Esophagus squamous epithelium (tissue), 5 donors: ENCODE results near the gene THEM5. TPM values are rescaled to one million over a fixed set of nuclear protein-coding genes. Genes with fewer than 3 reads are reported as not detected.

Experiments
- DNase-seq: peaks from one replicate; lab custom pipeline; 2025; lab: John Stamatoyannopoulos, UW
- H3K27ac ChIP-seq, 4 donors: fragments of 200-600 bp; sonication (generic); one replicate each; pipeline ENCODE4 v1.5.1; 2016 to 2019; ENCODE audit warnings: mild to moderate bottlenecking in 1 of 4
- H3K27me3 ChIP-seq, 4 donors: fragments of 200-600 bp; sonication (generic); 1 replicate in 3 of 4; 2 replicates in 1 of 4; pipeline versions ENCODE4 v1.5.1 to v1.6.0; 2017 to 2021; ENCODE audit warnings: antibody characterized with exemption in 1 of 4
- H3K36me3 ChIP-seq, 3 donors: fragments of 200-600 bp; sonication (generic); one replicate each; pipeline ENCODE4 v1.5.1; 2016 to 2019
- H3K4me1 ChIP-seq, 3 donors: fragments of 200-600 bp; sonication (generic); one replicate each; pipeline ENCODE4 v1.5.1; 2017 to 2019
- H3K4me3 ChIP-seq, 4 donors: fragments of 200-600 bp; sonication (generic); 1 replicate in 3 of 4; 2 replicates in 1 of 4; pipeline ENCODE4 v1.5.1; 2016 to 2019; ENCODE audit warnings: mild to moderate bottlenecking in 2 of 4, moderate library complexity in 1 of 4
- H3K9me3 ChIP-seq, 3 donors: fragments of 200-600 bp; sonication (generic); one replicate each; pipeline ENCODE4 v1.5.1; 2016 to 2019
- CTCF ChIP-seq, 6 experiments: fragments of 450-650 bp in 4 of 6; fragments of 200-600 bp in 2 of 6; sonication (generic) in 2 of 6; IDR thresholded peaks; one replicate each; pipeline ENCODE4 v1.5.1; 2016 to 2019; ENCODE audit warnings: antibody characterized with exemption in 6 of 6, mild to moderate bottlenecking in 4 of 6, moderate library complexity in 4 of 6
- POLR2A ChIP-seq, 4 donors: fragments of 450-650 bp; IDR thresholded peaks; one replicate each; pipeline ENCODE4 v1.6.1; 2017; ENCODE audit warnings: antibody characterized with exemption in 4 of 4, mild to moderate bottlenecking in 4 of 4, moderate library complexity in 3 of 4
- WGBS, 2 donors: methylation state at CpG; one replicate each; pipeline ENCODE4 v1.1.5; 2018; 5-methylcytosine and 5-hydroxymethylcytosine counted together
- intact Hi-C: fragments of 100-400 bp; cut with DNase I; formaldehyde crosslinking; loops from one replicate; pipeline ENCODE4 v1.15.0; 2022
- total RNA-seq, 4 donors: library from RNA; depleted of rRNA; stranded (reverse); fragments of >200 nt; gene quantifications; one replicate each; pipeline ENCODE4 v1.1.0, GENCODE V29; 2016
- donor health status: DM: yes; HTN: yes; CAD: no.

THEM5 gene
- total RNA-seq, 4 donors from 2014 or later = 0.76 to 1.7 TPM; not detected in 2

- no peaks in the 10 kb centered on the region for H3K4me1 ChIP-seq
- peaks cover 0 to 4% (median 0%) of the 10 kb centered on the region in 3 donors for H3K36me3 ChIP-seq
- H3K27me3 ChIP-seq = peaks cover 0 to 69% (median 0%) of the 10 kb centered on the region in 4 donors
- no peak overlapping the region for H3K27ac ChIP-seq
- 100% methylated on average over 1 of the region's 5 CpGs for WGBS, 2 donors
- intact Hi-C loops = no loop called here
- DNase-seq = no peak
- no peaks in the 10 kb centered on the region for H3K9me3 ChIP-seq
- no peak for TF ChIP-seq POLR2A (IDR thresholded peaks at IDR 0.05)
- TF ChIP-seq CTCF (IDR thresholded peaks at IDR 0.05) = no peak
- H3K4me3 ChIP-seq = no peak overlapping the region
These were observed 51.1 kb downstream of the THEM5 start for GRCh38 chr1:151802372-151802771.

GRCh38 chr1:151801846-151802245, 51.7 kb downstream of the THEM5 start:
- Histone ChIP-seq H3K27ac (no peak overlapping the region), H3K4me1 (no peaks in the 10 kb centered on the region), H3K27me3 (peaks cover 0 to 69% (median 0%) of the 10 kb centered on the region in 4 donors), H3K36me3 (no peaks in the 10 kb centered on the region), H3K9me3 (no peaks in the 10 kb centered on the region), H3K4me3 (no peak overlapping the region)
- WGBS, 2 donors = no CpG with 5 or more reads among the region's 7 CpGs
- intact Hi-C loops = no loop called here
- no peak for TF ChIP-seq POLR2A (IDR thresholded peaks at IDR 0.05)
- no peak for TF ChIP-seq CTCF (IDR thresholded peaks at IDR 0.05)
- no peak for DNase-seq

- H3K27ac ChIP-seq = no peak overlapping the region
These were observed 52.1 kb downstream of the THEM5 start for GRCh38 chr1:151801310-151801820.

GRCh38 chr1:151800830-151801229, 52.7 kb downstream of the THEM5 start:
- Histone ChIP-seq H3K27me3 (peaks cover 0 to 69% (median 0%) of the 10 kb centered on the region in 4 donors), H3K27ac (no peak overlapping the region), H3K4me3 (no peak overlapping the region), H3K9me3 (no peaks in the 10 kb centered on the region), H3K4me1 (no peaks in the 10 kb centered on the region), H3K36me3 (no peaks in the 10 kb centered on the region)
- TF ChIP-seq POLR2A (IDR thresholded peaks at IDR 0.05) (no peak), CTCF (IDR thresholded peaks at IDR 0.05) (no peak)
- 52 to 80% methylated on average over 2 to 4 of the region's 8 CpGs for WGBS, 2 donors
- intact Hi-C loops = no loop called here
- no peak for DNase-seq

More at GRCh38 chr1:151801310-151801820, 52.1 kb downstream of the THEM5 start:
- Histone ChIP-seq H3K4me3 (no peak overlapping the region), H3K36me3 (no peaks in the 10 kb centered on the region), H3K4me1 (no peaks in the 10 kb centered on the region), H3K9me3 (no peaks in the 10 kb centered on the region), H3K27me3 (peaks cover 0 to 69% (median 0%) of the 10 kb centered on the region in 4 donors)
- intact Hi-C loops = no loop called here
- no peak for DNase-seq
- WGBS, 2 donors = 100% methylated on average over 1 of the region's 12 CpGs; no CpG with 5 or more reads in 1 of the 2 donors
- TF ChIP-seq CTCF (IDR thresholded peaks at IDR 0.05) (no peak), POLR2A (IDR thresholded peaks at IDR 0.05) (no peak)

- Histone ChIP-seq H3K36me3 (no peaks in the 10 kb centered on the region), H3K4me1 (no peaks in the 10 kb centered on the region), H3K27me3 (peaks cover 0 to 58% (median 0%) of the 10 kb centered on the region in 4 donors), H3K9me3 (no peaks in the 10 kb centered on the region), H3K4me3 (no peak overlapping the region), H3K27ac (no peak overlapping the region)
- intact Hi-C loops = no loop called here
- no peak for TF ChIP-seq POLR2A (IDR thresholded peaks at IDR 0.05)
- no peak for DNase-seq
- 48 to 54% methylated on average over 7 to 8 of the region's 9 CpGs for WGBS, 2 donors
These were observed 54.1 kb downstream of the THEM5 start for GRCh38 chr1:151799179-151800022.
